ENCODE measurements around the gene MAPK6.
A peak's percentile ranks its signal among the peaks of the same experiment; 100 is the strongest.

Gene MAPK6

DNA sequence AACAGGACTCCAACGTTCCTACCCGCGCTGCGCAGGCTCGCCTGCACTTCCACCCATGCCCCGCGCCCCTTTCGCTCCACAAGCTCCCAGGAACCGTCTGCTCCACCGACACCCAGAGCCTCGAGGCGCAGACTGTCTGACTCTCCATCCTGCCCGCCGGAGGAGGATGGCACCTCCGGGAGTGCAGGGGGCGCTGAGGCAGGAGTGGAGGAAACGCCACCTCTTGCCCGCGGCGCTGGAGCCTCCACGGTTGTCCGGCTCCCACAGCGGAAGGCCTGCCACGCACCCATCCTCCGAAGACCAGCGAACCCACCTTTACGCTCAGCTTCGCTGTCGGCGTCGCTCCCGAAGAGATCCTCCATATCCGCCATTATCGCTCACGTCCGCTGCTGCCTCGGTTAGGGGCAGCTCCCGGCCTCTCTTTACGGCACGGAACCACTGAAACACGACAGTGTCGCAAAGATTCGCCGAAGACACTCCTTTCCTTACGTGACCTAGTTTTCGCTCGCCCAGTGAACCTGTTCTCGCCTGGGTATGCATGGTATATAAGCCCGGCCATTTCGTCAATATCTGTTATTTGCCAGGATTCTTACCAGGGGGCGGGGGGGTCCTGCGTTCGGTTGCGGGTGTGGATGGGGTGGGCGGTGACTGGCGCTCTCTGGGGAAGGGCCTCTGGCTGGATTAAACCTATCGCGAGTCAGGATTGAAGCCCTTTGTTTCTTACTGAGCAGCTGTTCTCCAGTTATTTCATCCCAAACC is 47.5 kb upstream of the MAPK6 start, which contains the start of gene LEO1:
Gene LEO1 (minus strand): TSS at position 404 of the 759 bp plus-strand sequence. CDS start 33 bp downstream, at position 371.
- Histone ChIP-seq H3K9ac (ENCODE audit: low read length) (peak within 1 kb of the TSS; percentile 85), H3K9me3 (ENCODE audit: insufficient read depth, low read length) (peaks cover 7% of the 10 kb centered on the region; the same call in 1 of the 2 replicates), H3K79me2 (ENCODE audit: low read length) (peaks cover 61% of the 10 kb centered on the region), H3K27ac (ENCODE audit: low read length) (peak within 1 kb of the TSS; percentile 59), H3K4me1 (ENCODE audit: low read length) (peaks cover 12% of the 10 kb centered on the region; the same call in 1 of the 2 replicates), H3K27me3 (ENCODE audit: low read depth, low read length) (no peaks in the 10 kb centered on the region), H2AFZ (ENCODE audit: low read depth, low read length) (peak within 1 kb of the TSS; percentile 74), H3K4me2 (ENCODE audit: low read length) (peak within 1 kb of the TSS; percentile 72), H4K20me1 (ENCODE audit: insufficient read depth, low read length) (no peaks in the 10 kb centered on the region), H3K36me3 (replicated peaks; ENCODE audit: low read depth, low read length) (peaks cover 15% of the 10 kb centered on the region), H3K4me3 (ENCODE audit: low read length) (peak within 1 kb of the TSS; percentile 89)
- TF ChIP-seq, protein P1, sequence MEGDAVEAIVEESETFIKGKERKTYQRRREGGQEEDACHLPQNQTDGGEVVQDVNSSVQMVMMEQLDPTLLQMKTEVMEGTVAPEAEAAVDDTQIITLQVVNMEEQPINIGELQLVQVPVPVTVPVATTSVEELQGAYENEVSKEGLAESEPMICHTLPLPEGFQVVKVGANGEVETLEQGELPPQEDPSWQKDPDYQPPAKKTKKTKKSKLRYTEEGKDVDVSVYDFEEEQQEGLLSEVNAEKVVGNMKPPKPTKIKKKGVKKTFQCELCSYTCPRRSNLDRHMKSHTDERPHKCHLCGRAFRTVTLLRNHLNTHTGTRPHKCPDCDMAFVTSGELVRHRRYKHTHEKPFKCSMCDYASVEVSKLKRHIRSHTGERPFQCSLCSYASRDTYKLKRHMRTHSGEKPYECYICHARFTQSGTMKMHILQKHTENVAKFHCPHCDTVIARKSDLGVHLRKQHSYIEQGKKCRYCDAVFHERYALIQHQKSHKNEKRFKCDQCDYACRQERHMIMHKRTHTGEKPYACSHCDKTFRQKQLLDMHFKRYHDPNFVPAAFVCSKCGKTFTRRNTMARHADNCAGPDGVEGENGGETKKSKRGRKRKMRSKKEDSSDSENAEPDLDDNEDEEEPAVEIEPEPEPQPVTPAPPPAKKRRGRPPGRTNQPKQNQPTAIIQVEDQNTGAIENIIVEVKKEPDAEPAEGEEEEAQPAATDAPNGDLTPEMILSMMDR (IDR thresholded peaks at IDR 0.05; ENCODE audit: low read depth, low read length), result peak; percentile 50
- TF ChIP-seq EZH2phosphoT487 (IDR thresholded peaks at IDR 0.05; ENCODE audit: low read depth), result no peak

DNA sequence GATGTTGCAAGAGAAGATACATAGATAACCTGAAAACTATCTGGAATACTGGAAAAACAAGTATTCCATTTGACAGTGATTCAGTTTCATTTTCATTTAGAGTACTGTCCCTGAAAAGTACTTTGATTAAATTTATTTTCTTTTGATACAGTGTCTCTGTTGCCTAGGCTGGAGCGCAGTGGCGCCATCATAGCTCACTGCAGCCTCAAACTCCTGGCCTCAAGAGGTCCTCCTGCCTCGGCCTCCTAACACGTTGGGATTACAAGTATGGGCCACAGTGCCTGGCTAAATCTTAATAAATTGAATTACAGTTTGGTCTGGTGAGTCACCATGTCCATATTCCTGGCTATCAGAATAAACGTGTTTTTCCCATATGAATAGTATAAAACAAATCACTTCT is 45.8 kb upstream of the MAPK6 start:
- TF ChIP-seq EZH2phosphoT487 (IDR thresholded peaks at IDR 0.05; ENCODE audit: low read depth), result no peak
- TF ChIP-seq, protein P1 (IDR thresholded peaks at IDR 0.05; ENCODE audit: low read depth, low read length), result no peak
- Histone ChIP-seq H3K4me2 (ENCODE audit: low read length) (no peak overlapping the region), H3K4me1 (ENCODE audit: low read length) (peaks cover 12% of the 10 kb centered on the region; the same call in 1 of the 2 replicates), H3K4me3 (ENCODE audit: low read length) (no peak overlapping the region), H3K9me3 (ENCODE audit: insufficient read depth, low read length) (no peaks in the 10 kb centered on the region), H3K27me3 (ENCODE audit: low read depth, low read length) (no peaks in the 10 kb centered on the region), H4K20me1 (ENCODE audit: insufficient read depth, low read length) (no peaks in the 10 kb centered on the region), H3K9ac (ENCODE audit: low read length) (no peak overlapping the region), H3K79me2 (ENCODE audit: low read length) (peaks cover 46% of the 10 kb centered on the region), H3K36me3 (replicated peaks; ENCODE audit: low read depth, low read length) (peaks cover 4% of the 10 kb centered on the region), H3K27ac (ENCODE audit: low read length) (no peak overlapping the region), H2AFZ (ENCODE audit: low read depth, low read length) (no peak overlapping the region)

DNA sequence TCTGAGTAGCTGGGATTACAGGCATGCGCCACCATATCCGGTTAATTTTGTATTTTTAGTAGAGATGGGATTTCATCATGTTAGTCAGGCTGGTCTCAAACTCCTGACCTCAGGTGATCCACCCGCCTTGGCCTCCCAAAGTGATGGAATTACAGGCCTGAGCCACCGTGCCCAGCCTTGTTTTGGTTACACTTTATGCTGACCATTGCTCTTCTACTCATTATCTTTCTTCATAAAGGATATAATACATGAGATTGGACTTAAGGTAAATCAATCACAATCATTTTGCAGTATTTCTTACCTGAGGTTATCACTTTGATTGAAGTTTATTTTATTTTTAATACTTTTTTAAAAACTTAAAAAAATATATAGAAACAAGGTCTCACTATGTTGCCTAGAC is 45.2 kb upstream of the MAPK6 start:
- Histone ChIP-seq H3K4me3 (ENCODE audit: low read length) (no peak overlapping the region), H3K4me1 (ENCODE audit: low read length) (peaks cover 12% of the 10 kb centered on the region; the same call in 1 of the 2 replicates), H3K36me3 (replicated peaks; ENCODE audit: low read depth, low read length) (peaks cover 2% of the 10 kb centered on the region), H3K27ac (ENCODE audit: low read length) (no peak overlapping the region), H3K27me3 (ENCODE audit: low read depth, low read length) (no peaks in the 10 kb centered on the region), H3K9ac (ENCODE audit: low read length) (no peak overlapping the region), H3K9me3 (ENCODE audit: insufficient read depth, low read length) (no peaks in the 10 kb centered on the region), H4K20me1 (ENCODE audit: insufficient read depth, low read length) (no peaks in the 10 kb centered on the region), H3K4me2 (ENCODE audit: low read length) (no peak overlapping the region), H3K79me2 (ENCODE audit: low read length) (peaks cover 41% of the 10 kb centered on the region), H2AFZ (ENCODE audit: low read depth, low read length) (no peak overlapping the region)
- no peak for TF ChIP-seq EZH2phosphoT487 (IDR thresholded peaks at IDR 0.05; ENCODE audit: low read depth)

DNA sequence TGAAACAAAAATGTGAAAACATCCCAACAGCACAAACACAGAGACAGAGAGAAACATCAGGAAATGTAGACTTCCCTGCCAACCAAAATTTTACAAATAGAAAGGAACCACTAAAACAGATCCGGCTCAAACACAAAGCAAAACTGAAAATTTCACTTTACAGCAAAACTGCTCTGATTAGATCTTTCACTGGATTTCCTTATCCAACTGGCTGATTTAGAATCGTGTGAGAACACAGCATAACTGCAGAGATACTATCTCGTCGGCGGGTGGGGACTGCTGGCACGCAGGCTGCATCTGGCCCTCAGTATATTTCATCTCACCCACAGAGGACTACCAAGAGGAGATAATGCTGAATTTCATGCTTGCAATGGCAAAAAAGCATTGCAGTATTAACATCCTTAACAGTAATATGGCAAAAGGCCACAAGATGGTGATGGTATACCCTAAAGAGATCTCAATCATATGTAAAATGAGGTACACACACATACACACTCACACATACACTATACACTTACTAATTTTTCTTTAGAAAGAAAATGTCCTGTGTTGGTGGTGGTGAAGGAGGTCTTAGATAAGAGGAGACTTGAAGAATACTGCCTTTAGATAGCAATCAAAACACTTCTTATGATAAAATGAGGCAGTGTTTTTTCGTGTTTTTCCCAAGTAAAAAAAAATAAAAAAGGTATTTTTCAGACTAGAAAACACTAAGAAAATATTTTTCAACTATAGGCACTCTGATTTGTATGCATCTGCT is 36.8 kb upstream of the MAPK6 start:
- TF ChIP-seq EZH2phosphoT487 (IDR thresholded peaks at IDR 0.05; ENCODE audit: low read depth), result no peak
- TF ChIP-seq, protein P1 (IDR thresholded peaks at IDR 0.05; ENCODE audit: low read depth, low read length), result peak; percentile 88
- Histone ChIP-seq H3K4me1 (ENCODE audit: low read length) (peaks cover 14% of the 10 kb centered on the region), H3K9me3 (ENCODE audit: insufficient read depth, low read length) (no peaks in the 10 kb centered on the region), H3K4me2 (ENCODE audit: low read length) (peak overlapping the region; percentile 98), H3K27ac (ENCODE audit: low read length) (peak overlapping the region; percentile 42), H4K20me1 (ENCODE audit: insufficient read depth, low read length) (no peaks in the 10 kb centered on the region), H3K27me3 (ENCODE audit: low read depth, low read length) (no peaks in the 10 kb centered on the region), H2AFZ (ENCODE audit: low read depth, low read length) (peak overlapping the region; percentile 96), H3K9ac (ENCODE audit: low read length) (peak overlapping the region; percentile 71), H3K36me3 (replicated peaks; ENCODE audit: low read depth, low read length) (no peaks in the 10 kb centered on the region), H3K79me2 (ENCODE audit: low read length) (no peaks in the 10 kb centered on the region), H3K4me3 (ENCODE audit: low read length) (peak overlapping the region; percentile 79)

Measured in OCI-LY3 (cell line).